AG09309 (cell line): ENCODE results near the gene MYO7B.

Experiments
- DNase-seq: peaks from one replicate; pipeline ENCODE4 v3.0.0-alpha.2; 2010; ENCODE audit warnings: low read depth
- H3K4me3 ChIP-seq: 2 replicates; pipeline ENCODE4 v1.5.1; 2011; ENCODE audit warnings: mild to moderate bottlenecking, low read depth, low read length, moderate library complexity; ENCODE audit not compliant: control insufficient read depth
- CTCF ChIP-seq: IDR thresholded peaks from 2 replicates; pipeline ENCODE4 v1.5.1; 2011; ENCODE audit warnings: mild to moderate bottlenecking, low read depth, low read length, inconsistent platforms; ENCODE audit not compliant: insufficient read depth, control insufficient read depth; ENCODE audit errors: missing control alignments

Gene MYO7B

GRCh38 chr2:127636248-127637235 lies 101.1 kb downstream of the MYO7B start:
- no peak for TF ChIP-seq CTCF
- DNase-seq = no peak
- H3K4me3 ChIP-seq = no peak overlapping the region

- no peak overlapping the region for H3K4me3 ChIP-seq
- TF ChIP-seq CTCF = no peak
Measured at GRCh38 chr2:127637236-127637630, 101.8 kb downstream of the MYO7B start.

GRCh38 chr2:127637725-127638252 lies 102.3 kb downstream of the MYO7B start:
- H3K4me3 ChIP-seq = no peak overlapping the region
- no peak for TF ChIP-seq CTCF
- no peak for DNase-seq

More at GRCh38 chr2:127637236-127637630, 101.8 kb downstream of the MYO7B start:
- DNase-seq = no peak

- TF ChIP-seq CTCF = no peak
- H3K4me3 ChIP-seq = no peak overlapping the region
- DNase-seq = no peak
Measured at GRCh38 chr2:127638361-127639110, 103.1 kb downstream of the MYO7B start.

- no peak overlapping the region for H3K4me3 ChIP-seq
- TF ChIP-seq CTCF = no peak
Measured at GRCh38 chr2:127639111-127639474, 103.6 kb downstream of the MYO7B start.

More at GRCh38 chr2:127639111-127639474, 103.6 kb downstream of the MYO7B start:
- no peak for DNase-seq
